NCI-H748 treated with DMSO at 0.1 percent for 48 hours (cell line): ENCODE results near the gene GPR152.
"Not testable (repeated sequence)": the region's sequence is repeated elsewhere in the genome, so short reads cannot be mapped to it uniquely, and the experiment has no call there.

ENCODE experiments used
- DNase-seq: peaks from one replicate; lab custom pipeline; 2025; lab: John Stamatoyannopoulos, UW

Gene GPR152

DNA sequence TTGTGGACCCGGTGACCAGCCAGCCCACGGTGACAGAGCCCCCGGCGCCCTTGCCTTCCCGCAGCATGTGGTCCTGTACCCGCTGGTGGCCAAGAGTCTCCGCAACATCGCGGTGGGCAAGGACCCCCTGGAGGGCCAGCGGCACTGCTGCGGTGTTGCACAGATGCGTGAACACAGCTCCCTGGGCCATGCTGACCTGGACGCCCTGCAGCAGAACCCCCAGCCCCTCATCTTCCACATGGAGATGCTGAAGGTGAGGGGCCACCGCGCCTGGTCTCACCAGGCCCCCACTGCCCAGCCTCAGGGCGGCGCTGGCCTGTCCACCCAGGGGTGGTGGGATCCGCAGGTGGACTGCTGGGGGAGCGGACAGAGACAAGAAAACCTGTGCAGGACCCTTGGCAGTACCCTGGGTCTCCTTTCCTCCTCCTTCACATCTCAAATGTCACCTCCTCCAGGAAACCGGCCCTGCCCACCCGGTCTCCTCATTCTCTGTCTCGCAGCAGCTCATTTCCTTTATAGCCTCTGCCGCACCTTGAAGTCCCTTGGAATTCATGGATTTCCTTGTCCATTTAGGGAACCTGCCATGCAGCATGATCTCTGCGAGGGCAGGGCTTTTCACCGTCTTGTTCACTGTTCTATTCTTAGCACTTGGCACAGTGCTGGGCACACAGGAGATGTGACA is 36.8 kb upstream of the GPR152 start:
- DNase-seq: no peak

DNA sequence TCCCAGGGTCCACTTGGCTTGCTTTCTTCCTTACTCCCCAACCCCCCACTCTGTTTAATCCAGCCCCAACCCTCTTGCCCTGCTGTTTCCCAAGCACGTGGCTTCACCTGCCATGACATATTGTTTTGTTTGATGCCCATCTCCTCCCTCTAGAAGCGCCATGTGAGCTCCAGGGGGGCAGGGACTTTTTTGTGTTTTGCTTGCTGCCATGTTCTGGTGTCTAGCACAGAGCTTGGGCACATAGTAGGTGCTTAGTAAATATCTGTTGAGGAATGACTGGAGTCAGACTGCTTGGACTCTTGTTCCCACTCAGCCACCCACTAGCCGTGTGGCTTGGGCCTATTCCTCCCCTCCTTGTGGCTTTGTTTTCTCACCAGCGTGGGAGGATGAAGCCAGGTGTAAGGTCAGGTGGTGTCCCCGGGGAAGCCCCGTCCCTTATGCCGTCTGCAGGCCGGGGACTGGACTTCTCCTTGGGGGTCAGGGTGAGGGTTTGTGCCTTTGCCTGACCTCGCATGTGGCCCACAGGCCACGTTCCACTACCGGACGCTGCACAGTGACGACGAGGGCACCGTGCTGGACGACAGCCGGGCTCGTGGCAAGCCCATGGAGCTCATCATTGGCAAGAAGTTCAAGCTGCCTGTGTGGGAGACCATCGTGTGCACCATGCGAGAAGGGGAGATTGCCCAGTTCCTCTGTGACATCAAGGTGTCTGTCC is 34.1 kb upstream of the GPR152 start:
- DNase-seq: no peak

DNA sequence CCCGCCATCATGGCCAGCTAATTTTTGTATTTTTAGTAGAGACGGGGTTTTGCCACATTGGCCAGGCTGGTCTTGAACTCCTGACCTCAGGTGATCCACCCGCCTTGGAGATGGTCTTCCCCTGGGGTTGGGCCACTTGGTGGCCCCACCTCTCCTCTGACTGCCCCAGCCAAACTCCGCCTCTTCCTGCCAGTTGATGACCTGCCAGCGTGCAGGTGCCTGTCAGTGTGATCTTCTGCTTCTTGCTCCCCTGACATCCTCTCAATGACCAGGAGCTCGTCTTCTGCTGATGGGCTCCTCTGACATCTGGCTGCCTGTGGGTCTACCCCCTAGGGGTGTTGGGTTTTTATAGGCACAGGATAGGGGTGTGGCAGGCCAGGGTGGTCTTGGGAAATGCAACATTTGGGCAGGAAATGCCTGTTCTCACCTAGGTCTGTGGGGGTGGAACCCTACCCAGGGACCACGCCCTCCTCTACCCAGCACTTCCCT is 33.4 kb upstream of the GPR152 start:
- not testable (repeated sequence) for DNase-seq

DNA sequence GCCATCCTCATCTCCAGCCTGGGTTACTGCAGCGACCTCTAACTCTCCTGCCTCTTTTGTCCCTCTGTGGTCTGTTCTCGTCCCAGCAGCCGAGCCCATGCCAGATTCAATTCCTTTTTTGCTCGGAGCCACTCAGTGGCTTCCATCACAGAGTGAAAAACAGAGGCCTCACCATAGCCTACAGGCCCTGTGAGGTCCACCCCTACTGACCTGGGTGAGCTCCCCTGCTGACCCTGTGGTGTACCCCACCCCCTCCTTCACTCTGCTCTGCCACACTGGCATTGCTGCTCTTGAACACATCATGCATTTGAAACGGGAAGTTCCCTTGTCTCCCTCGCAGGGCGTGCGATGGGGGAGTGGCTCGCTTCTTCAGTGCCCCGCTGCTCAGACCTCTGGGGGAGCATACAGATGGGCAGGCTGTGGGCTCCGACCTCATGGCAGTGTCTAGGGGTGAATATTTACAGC is 32.4 kb upstream of the GPR152 start:
- DNase-seq: no peak

DNA sequence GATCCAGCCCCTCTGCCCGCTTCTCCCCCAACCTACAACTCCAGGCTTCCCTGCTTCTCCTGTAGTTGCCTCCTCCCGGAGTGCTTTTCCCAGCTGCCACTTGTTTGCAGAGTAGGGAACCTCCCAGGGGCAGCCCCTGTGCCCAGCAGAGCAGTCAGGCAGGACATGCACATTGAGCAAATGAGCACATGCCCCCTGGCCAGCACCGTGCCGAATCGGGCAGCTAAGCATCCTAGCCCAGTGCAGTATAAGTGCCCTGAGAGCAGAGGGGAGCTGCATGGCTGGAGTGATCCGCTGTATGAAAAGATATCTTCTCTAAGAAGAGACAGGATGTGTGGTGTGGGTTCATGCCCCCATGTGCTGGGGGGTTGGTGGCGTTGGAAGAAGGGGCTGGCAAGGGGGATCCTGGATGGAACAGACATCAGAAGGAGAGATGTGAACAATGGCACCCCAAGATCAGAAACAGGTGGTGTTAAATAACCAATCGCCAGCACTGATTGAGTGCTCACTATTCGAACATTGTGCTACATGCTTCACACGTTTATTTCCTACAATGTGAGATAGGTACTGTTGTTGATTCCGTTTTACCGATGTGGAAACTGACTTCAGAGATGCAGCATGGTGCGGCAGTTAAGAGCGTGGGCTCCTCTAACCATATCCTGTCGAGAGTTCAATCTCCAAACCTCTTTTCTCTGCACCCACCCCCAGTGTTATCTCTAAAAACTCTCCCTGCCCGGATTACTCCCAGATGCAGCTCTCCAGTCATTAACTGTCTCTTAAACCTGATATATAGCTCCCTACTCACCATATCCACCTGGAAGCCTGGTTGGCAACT is 31.5 kb upstream of the GPR152 start:
- no peak for DNase-seq

DNA sequence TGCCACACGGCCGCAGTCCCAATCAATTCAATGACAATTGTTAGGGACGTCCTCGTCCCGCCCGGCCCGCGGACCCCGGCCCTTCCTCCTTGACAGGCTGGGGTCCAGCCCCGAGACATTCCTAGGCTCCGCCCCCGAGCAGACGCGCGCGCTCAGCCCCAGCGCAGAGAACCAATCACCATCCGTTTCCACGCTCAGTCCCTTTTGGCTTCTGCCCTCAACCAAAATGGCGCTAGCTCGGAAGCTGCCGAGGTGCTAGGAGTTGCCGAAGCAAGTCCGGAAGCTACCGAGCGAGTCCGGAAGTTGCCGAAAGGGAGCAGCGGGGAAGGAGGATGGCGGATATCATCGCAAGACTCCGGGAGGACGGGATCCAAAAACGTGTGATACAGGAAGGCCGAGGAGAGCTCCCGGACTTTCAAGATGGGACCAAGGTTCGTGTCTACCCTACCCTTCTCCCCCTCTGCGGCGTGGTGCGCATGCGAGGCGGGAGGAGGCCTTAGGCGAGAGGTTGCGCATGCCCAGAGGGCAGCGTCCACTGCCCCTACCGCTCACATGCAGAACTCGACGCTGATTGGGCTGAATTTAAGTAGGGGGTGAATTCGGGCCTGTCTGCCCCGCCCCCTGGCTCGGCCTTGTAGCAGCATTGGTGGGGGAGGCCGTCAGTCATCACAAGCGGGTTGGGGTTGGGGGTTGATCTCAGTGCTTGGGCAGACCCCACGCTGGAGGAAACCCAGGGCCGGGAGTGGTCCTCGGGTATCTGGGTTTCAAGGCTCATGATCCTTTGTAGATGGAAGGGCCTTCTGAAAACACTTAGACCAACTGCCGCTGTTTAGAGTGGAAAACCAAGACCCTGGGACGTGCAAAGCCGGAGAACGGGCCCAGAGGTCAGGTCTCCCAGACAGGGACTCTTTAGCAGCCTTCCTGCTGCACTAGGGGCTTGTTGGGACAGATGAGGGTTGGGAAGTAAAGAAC is 30.6 kb upstream of the GPR152 start, which contains the start of gene AIP:
Gene AIP (plus strand): TSS at position 200 of the 972 bp plus-strand sequence. CDS start 133 bp downstream, at position 333.
- DNase-seq: peak; percentile 97

DNA sequence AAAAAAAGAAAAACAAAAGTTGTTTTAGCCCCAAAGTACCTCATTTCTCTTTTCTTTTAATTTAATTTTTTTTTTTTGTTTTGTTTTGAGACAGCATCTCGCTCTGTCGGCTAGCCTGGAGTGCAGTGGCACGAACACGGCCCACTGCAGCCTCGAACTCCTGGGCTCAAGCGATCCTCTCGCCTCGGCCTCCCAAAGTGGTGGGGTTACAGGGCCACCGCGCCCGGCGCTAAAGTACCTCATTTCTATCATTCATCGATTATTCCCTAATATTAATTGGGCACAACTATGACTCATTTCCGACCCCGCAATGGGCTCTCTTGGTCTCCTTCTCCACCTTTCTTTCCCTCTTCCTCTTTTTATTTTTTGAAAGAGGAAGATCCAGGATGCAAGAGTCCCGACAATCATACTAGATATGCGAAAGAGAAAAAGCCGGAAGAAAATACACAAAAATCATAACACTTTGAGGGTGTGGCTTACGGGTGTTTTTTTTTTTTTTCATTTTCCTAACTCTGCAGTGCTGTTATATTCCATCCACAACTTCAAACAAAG is 29.8 kb upstream of the GPR152 start:
- no peak for DNase-seq

DNA sequence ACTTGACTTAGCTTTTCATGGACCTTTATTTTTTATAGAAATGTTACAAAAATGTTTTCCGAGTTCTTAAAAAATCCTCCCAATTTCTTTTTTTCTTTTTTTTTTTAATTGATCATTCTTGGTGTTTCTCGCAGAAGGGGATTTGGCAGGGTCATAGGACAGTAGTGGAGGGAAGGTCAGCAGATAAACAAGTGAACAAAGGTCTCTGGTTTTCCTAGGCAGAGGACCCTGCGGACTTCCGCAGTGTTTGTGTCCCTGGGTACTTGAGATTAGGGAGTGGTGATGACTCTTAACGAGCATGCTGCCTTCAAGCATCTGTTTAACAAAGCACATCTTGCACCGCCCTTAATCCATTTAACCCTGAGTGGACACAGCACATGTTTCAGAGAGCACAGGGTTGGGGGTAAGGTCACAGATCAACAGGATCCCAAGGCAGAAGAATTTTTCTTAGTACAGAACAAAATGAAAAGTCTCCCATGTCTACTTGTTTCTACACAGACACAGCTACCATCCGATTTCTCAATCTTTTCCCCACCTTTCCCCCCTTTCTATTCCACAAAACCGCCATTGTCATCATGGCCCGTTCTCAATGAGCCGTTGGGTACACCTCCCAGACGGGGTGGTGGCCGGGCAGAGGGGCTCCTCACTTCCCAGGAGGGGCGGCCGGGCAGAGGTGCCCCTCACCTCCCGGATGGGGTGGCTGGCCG is 25.0 kb upstream of the GPR152 start:
- not testable (repeated sequence) for DNase-seq

DNA sequence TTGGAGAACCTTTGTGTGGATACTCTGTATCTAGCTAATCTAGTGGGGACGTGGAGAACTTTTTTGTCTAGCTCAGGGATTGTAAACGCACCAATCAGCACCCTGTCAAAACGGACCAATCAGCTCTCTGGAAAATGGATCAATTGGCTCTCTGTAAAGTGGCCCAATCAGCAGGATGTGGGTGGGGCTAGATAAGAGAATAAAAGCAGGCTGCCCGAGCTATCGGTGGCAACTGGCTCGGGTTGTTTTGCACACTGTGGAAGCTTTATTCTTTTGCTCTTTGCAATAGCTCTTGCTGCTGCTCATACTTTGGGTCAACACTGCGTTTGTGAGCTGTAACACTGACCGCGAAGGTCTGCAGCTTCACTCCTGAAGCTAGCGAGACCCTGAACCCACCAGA is 24.2 kb upstream of the GPR152 start:
- DNase-seq: not testable (repeated sequence)

DNA sequence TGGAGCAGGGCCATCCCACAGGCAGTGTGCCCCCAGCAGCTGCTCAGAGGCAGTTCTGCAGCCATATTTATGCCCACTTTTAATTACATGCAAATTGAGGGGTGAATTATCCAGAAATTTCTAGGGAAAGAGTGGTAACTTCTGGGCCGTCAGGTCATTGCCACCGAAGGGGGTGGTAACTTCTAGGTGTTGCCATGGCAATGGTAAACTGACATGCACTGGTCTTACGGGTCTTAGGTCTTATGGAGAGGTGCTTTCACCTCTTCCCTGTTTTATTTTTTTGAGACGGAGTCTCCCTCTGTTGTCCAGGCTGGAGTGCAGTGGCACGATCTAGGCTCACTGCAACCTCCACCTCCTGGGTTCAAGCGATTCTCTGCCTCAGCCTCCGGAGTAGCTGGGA is 20.4 kb upstream of the GPR152 start:
- no peak for DNase-seq

DNA sequence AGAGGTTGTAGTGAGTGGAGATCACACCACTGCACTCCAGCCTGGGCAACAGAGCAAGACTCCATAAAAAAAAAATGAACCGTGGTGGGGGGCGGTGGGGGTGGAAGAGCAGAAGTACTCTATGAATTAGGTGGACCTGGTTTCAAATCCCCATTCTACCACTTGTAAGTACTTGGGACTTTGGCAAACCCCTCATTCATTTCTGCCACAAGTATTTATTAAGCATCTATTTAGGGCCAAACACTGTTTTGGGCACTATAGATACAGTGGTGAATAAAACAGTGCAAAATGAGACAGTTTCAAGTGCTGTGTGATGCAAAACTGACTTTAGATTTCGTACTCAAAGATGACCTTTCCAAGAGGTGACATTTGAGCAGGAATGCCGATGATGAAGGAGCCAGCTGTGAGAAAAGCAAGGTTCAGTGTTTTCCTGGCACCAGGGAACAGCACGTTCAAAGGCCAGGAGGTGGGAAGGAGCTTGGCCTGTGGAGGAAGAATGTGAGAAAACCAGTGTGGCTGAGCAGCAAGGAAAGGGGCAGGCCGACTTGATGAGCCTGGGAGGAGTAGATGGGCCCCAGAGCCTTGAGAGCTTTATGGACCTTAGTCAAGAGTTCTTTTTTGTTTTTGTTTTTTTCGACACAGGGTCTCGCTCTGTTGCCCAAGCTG is 17.9 kb upstream of the GPR152 start:
- DNase-seq: no peak

DNA sequence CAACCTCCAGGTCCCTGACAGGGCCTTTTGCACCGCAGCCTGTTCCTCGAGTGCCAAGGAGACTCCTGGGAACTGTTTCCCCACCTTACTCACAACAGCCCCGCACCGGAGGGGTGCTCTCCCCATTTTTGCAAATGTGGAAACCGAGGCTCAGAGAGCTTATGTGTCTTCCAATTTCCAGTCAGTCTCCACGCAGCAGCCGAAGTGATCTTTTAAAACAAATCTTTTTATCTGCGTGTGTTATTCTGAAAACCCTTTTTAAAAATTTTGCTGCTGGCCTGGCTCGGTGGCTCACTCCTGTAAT is 16.9 kb upstream of the GPR152 start:
- DNase-seq: no peak

DNA sequence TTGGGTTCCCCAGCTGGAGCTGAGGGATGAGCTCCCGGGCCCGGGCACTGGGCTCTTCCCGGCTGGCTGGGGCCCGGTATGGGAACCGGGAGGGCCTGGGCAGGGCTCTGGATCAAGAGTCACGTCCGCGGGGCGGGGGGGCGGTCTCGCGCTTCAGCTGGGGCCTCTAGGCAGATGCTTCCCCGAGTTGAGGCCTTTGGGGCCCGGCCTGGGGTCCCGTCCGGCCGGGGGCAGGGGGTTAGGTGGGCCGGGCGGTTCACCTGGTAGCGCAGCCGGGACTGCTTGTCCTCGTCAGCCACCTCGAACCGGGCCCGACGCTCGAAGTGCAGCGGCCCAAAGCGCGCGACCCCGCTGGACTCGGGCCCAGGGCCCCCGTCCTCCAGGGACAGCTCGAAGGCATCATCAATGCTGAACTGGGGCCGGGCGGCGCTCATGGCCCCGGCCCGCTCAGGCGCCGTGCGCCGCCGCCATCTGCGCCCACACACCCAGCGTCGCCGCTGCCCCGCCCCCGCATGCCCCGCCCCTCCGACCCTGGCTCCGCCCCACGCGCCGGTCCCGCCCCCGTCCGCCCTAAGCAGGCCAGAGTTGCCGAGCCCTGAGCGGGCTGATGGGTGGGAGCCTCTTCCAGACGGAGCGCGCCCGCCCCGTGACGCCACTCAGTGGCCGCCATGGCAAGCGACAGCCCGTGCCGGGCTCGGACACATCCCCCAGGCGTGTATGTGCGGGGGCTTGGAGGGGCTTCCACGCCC is 16.4 kb upstream of the GPR152 start, which contains the start of gene TMEM134:
Gene TMEM134 (minus strand): TSS at position 493 of the 749 bp plus-strand sequence. CDS start 59 bp downstream, at position 434.
- peak; percentile 61 for DNase-seq

DNA sequence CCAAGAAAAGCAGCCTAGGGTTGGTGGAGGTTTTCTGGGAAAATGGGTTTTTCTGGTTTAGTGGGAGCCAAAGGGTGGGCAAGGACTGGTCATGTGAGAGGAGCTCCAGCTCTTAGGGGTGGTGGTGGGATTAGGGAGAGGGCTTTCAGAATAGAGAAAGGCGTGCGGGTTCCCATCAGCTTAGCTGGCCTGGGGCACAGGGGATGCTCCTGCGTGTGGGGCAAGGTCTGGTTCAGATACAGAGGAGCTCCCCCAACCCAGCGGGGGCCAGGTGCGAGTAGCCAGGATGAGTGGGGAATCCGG is 15.9 kb upstream of the GPR152 start:
- DNase-seq: no peak

DNA sequence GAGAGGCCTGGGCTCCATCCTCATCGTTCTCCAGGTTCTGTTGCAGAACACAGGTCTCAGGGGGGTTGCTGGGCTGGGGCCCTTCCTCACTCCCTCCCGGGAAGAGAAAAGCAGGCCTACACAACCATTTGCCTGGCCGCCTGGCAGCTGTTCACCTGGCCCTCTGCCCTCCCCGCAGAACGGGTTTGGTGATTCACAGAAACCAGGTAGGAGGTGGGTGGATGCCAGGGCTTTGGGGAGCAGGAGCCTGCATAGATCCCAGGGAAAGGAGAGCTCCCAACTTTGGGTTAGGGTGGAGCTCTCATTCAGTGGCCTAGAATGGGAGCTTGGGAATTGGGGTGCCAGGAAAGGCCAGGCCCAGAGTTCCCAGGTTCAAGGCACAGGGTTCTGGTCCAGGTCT is 15.5 kb upstream of the GPR152 start:
- DNase-seq: no peak

DNA sequence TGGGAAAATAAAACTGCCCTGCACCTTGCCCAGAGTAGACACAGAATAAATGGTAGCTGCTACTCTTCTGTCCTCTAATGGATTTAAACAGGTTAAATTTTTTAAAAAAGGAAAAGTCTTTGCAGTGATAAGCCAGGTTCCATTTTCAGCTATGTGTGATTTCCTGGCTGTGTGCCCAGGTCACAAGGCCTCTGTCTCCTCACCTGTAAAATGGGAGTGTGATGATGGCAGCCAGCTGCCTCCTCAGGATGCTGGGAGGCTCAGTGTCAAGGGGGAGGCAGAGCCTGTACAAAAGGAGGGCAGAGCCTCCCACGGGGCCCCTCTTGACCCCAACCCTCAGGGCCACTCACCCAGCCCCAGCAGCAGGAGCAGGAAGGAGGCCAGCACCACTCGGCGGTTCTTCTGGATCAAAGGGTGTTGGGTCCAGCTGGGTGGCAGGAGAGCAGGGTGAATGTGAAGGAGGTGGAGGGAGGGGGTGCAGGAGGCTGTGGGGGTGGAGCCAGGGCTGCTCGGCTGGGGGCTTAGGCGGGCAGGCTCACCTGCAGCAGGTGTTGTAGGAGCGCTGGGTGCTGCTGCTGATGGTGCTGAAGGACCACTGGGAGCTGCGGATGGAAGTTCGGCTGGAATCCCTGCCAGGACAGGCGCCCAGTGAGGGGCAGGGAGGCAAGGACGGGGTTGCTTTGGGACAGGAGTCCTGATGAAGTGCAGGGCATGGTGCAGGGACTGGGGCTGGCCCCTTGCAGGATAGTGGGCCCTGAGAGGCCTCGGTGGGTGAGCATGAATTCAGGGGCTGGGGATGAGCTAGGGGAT is 14.6 kb upstream of the GPR152 start:
- no peak for DNase-seq

DNA sequence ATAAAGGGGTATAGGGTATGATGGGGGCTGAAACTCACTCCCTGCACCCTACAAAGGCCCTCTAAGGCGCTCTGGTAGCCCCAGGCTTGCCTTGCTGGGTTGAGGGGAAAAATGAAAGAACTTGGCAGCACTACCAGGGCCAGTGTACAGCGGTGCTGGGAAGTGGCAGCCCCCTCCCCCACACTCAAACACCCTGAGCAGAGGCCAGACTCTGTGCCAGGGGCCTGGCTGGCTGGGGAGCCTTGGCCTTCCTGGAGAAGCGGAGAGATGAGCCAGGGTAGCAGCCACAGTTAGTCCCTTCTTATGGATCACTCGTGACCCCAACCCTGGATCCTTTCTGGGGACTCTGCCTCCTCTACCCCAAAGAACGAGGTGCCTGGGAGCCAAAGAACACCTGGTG is 13.8 kb upstream of the GPR152 start:
- DNase-seq: no peak

DNA sequence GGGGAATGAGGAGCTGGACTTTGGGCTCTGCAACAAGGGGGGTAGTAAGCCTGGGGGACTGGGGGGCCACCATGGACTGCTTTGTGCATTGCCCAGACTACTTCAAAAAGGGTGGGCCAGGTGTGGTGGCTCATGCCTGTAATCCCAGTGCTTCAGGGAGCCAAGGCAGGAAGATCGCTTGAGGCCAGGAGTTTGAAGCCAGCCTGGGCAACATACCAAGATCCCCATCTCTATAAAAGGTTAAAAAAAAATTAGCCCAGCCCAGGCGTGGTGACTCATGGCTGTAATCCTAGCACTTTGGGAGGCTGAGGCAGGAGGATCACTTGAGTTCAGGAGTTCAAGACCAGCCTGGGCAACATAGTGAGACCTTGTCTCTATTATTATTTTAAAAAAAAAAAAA is 13.0 kb upstream of the GPR152 start:
- DNase-seq: not testable (repeated sequence)

DNA sequence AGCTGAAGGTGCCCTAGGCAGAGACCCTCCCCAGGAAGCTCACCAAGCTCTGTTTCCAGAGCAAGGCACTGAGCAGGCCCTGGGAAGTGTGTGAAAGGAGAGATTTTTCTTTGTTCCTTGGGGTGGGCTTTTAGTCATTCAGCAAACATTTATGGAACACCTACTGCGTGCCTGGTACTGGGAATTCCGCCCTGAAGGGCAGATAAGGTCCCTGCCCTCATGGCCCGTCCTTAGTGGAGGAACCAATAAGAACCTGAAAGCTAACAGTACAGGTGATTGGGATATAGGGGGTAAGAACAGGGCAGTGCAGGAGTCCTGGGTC is 12.6 kb upstream of the GPR152 start:
- DNase-seq: no peak
